Mucosa of descending colon (tissue), 3 donors: ENCODE results near the gene MARVELD1. TPM values are rescaled to one million over a fixed set of nuclear protein-coding genes. Genes with fewer than 3 reads are reported as not detected.

Experiments
- ATAC-seq: fragments of 200-7000 bp; cut with Tn5 transposase; one replicate; pipeline ENCODE4 v1.9.1; 2020; ENCODE audit warnings: mild to moderate bottlenecking, moderate library complexity
- DNase-seq, 3 donors: peaks; one replicate each; pipeline ENCODE4 v3.0.0-alpha.2; 2020
- H3K36me3 ChIP-seq: fragments of 200-600 bp; one replicate; pipeline ENCODE4 v1.8.0; 2021; ENCODE audit warnings: low read depth, mild to moderate bottlenecking
- H3K4me1 ChIP-seq: fragments of 200-600 bp; one replicate; pipeline ENCODE4 v1.8.0; 2021; ENCODE audit warnings: low read depth, mild to moderate bottlenecking
- H3K4me3 ChIP-seq: fragments of 200-600 bp; one replicate; pipeline ENCODE4 v1.8.0; 2021; ENCODE audit warnings: mild to moderate bottlenecking
- H3K9me3 ChIP-seq: fragments of 200-600 bp; one replicate; pipeline ENCODE4 v1.8.0; 2021; ENCODE audit warnings: mild to moderate bottlenecking
- CTCF ChIP-seq: fragments of 200-600 bp; IDR thresholded peaks from one replicate; pipeline ENCODE4 v1.8.0; 2022; ENCODE audit warnings: antibody characterized with exemption, mild to moderate bottlenecking
- intact Hi-C, 2 donors: fragments of 100-400 bp; cut with DNase I in 1 of 2; cut with micrococcal nuclease in 1 of 2; formaldehyde crosslinking; loops; one replicate each; pipeline versions ENCODE4 v1.11.0 to v1.11.1; 2022; cut with DNase I, micrococcal nuclease
- total RNA-seq, 3 donors: library from RNA; stranded (reverse); fragmentation: NEBNext Ultra II Directional in 2 of 3; extraction: Animal tissue kit (Norgen Biotek cat#: 25700) in 2 of 3; gene quantifications; one replicate each; pipeline versions ENCODE4 v1.2.1 to v1.2.4, GENCODE V29; 2021 to 2023
- donor health status: DM: no; HTN: no; CAD: no; lungs with moderate emphysema.
- donor health status: DM: no; HTN: no; CAD: no.
- donor health status: DM: no; HTN: yes; CAD: no.

The MARVELD1 gene
- total RNA-seq, 3 donors from 2014 or later = 30.7 to 45.7 (median 37.7) TPM

DNA sequence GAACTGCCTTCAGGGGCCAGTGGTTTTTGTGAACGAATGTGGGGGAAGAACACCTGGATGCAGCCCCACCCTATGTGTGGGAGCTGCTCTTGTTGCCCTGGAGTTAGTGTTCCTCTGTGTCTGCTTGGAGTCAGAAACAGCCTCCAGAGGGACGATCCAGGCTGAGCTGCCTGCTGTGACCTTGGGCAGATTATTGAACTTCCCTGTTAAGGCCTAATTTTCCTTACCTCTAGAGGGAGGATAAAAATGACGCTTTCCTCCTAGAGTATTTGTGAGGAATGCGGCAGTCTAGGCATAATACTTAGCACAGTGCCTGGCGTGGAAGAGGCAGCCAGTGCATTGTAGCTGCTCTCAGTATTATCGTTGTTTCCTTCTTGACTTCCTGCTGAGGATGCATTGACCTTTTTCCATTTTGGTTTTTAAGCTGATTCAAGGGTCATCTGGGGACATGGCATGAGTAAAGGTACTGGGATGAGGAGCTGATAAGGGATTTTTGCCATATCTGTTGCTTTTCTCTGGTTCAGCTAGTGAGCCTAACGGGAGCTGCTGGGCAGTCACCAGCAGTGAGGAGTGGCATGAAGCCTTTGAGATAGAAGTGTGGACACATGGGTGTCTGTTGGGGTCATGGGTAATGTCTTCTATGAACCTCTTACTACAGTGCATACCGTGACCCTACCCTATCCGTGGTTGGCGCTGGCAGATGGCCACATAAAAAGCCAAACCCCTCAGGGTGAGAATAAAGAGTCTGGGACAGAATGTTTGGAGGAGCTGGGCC is 29.8 kb downstream of the MARVELD1 start:
- DNase-seq (no peak), ATAC-seq (no peak)
- H3K9me3 ChIP-seq = no peaks in the 10 kb centered on the region
- no peak overlapping the region for H3K4me3 ChIP-seq
- intact Hi-C loops = no loop called here
- peaks cover 7% of the 10 kb centered on the region for H3K4me1 ChIP-seq
- peaks cover 8% of the 10 kb centered on the region for H3K36me3 ChIP-seq
- no peak for TF ChIP-seq CTCF

- TF ChIP-seq CTCF = no peak
- Histone ChIP-seq H3K4me3 (no peak overlapping the region), H3K4me1 (no peaks in the 10 kb centered on the region), H3K36me3 (peaks cover 12% of the 10 kb centered on the region), H3K9me3 (no peaks in the 10 kb centered on the region)
- intact Hi-C loops = no loop called here
- ATAC-seq = no peak
- no peak for DNase-seq
Observed at GRCh38 chr10:97744405-97745035, 31.0 kb downstream of the MARVELD1 start.

DNA sequence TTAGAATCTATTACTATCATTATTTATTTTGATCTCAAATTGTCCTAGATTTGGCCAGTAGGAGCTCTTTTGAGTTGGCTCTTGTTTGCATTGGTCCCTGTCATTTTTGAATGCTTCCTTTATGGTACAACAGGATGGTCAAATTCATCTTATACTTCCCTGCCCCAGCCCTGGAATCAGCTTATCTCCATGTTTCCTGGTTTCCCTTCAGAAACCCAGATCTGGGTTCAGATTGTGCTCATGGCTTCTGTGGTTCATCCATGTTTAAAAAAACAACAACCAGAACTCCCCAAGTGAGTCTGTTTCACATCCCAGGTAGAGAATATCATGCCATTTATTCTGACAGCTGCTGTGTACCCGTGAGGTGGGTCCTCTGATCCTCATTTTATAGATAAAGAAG is 34.0 kb downstream of the MARVELD1 start:
- Histone ChIP-seq H3K4me1 (no peaks in the 10 kb centered on the region), H3K9me3 (no peaks in the 10 kb centered on the region), H3K36me3 (peaks cover 24% of the 10 kb centered on the region), H3K4me3 (no peak overlapping the region)
- DNase-seq (no peak), ATAC-seq (no peak)
- intact Hi-C loops = no loop called here
- no peak for TF ChIP-seq CTCF

GRCh38 chr10:97748116-97748515 is 34.6 kb downstream of the MARVELD1 start:
- DNase-seq (no peak), ATAC-seq (no peak)
- H3K4me3 ChIP-seq = no peak overlapping the region
- TF ChIP-seq CTCF = no peak
- H3K9me3 ChIP-seq = no peaks in the 10 kb centered on the region
- no peaks in the 10 kb centered on the region for H3K4me1 ChIP-seq
- intact Hi-C loops = no loop called here
- H3K36me3 ChIP-seq = peaks cover 27% of the 10 kb centered on the region

DNA sequence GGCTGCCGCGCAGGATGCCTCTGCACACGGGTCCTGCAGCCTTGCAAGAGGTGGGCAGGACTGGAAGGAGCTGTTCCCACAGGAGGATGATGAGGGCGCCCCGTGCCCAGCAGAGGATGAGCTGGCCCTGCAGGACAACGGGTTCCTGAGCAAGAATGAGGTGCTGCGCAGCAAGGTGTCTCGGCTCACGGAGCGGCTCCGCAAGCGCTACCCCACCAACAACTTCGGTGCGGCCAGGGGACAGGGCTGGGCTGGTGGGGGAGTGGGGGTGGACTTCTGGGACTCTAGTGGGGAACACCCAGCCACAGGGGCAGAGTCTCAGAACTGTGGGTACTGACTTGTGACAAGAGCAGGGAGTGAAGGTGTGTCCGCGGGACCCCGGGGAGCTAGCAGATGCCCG is 39.4 kb downstream of the MARVELD1 start:
- Histone ChIP-seq H3K9me3 (no peaks in the 10 kb centered on the region), H3K4me1 (no peaks in the 10 kb centered on the region), H3K36me3 (peaks cover 23% of the 10 kb centered on the region), H3K4me3 (no peak overlapping the region)
- no peak for DNase-seq
- no peak for TF ChIP-seq CTCF
- ATAC-seq = no peak
- intact Hi-C loops = no loop called here
